ENCODE results near the gene PHLDA2.

PHLDA2 gene

GRCh38 chr11:2929950-2930703 is 907 bp upstream of the PHLDA2 start:
- DNase-seq (ENCODE audit: low read depth) = no peak

GRCh38 chr11:2929531-2929949 is 320 bp upstream of the PHLDA2 start:
- no peak for DNase-seq (ENCODE audit: low read depth)

- no peak for DNase-seq (ENCODE audit: low read depth)
Observed at GRCh38 chr11:2927851-2928604, 1.2 kb downstream of the PHLDA2 start.

GRCh38 chr11:2927121-2927800 is 2.0 kb downstream of the PHLDA2 start:
- DNase-seq (ENCODE audit: low read depth) = no peak

GRCh38 chr11:2926611-2927051 is 2.6 kb downstream of the PHLDA2 start:
- DNase-seq (ENCODE audit: low read depth) = no peak

- no peak for DNase-seq (ENCODE audit: low read depth)
Observed at GRCh38 chr11:2924821-2925675, 4.2 kb downstream of the PHLDA2 start.

- DNase-seq (ENCODE audit: low read depth) = no peak
Observed at GRCh38 chr11:2924381-2924780, 4.8 kb downstream of the PHLDA2 start.

- DNase-seq (ENCODE audit: low read depth) = no peak
Observed at GRCh38 chr11:2923446-2924375, 5.5 kb downstream of the PHLDA2 start.

- DNase-seq (ENCODE audit: low read depth) = no peak
Observed at GRCh38 chr11:2922655-2923054, 6.6 kb downstream of the PHLDA2 start.

GRCh38 chr11:2921742-2922493 is 7.3 kb downstream of the PHLDA2 start:
- DNase-seq (ENCODE audit: low read depth) = no peak

GRCh38 chr11:2921261-2921660 is 8.0 kb downstream of the PHLDA2 start:
- no peak for DNase-seq (ENCODE audit: low read depth)

GRCh38 chr11:2920343-2920742 is 8.9 kb downstream of the PHLDA2 start:
- no peak for DNase-seq (ENCODE audit: low read depth)

GRCh38 chr11:2919837-2920236 is 9.4 kb downstream of the PHLDA2 start:
- DNase-seq (ENCODE audit: low read depth) = no peak

- DNase-seq (ENCODE audit: low read depth) = no peak
Observed at GRCh38 chr11:2919188-2919587, 10.0 kb downstream of the PHLDA2 start.

GRCh38 chr11:2917842-2918490 is 11.3 kb downstream of the PHLDA2 start:
- DNase-seq (ENCODE audit: low read depth) = no peak

GRCh38 chr11:2916892-2917645 is 12.2 kb downstream of the PHLDA2 start:
- DNase-seq (ENCODE audit: low read depth) = no peak

- no peak for DNase-seq (ENCODE audit: low read depth)
Observed at GRCh38 chr11:2916114-2916891, 12.9 kb downstream of the PHLDA2 start.

- DNase-seq (ENCODE audit: low read depth) = no peak
Observed at GRCh38 chr11:2915473-2915872, 13.7 kb downstream of the PHLDA2 start.
